ENCODE measurements around the gene STARD3.
"Not testable (repeated sequence)": the region's sequence is repeated elsewhere in the genome, so short reads cannot be mapped to it uniquely, and the experiment has no call there.

Gene STARD3

DNA sequence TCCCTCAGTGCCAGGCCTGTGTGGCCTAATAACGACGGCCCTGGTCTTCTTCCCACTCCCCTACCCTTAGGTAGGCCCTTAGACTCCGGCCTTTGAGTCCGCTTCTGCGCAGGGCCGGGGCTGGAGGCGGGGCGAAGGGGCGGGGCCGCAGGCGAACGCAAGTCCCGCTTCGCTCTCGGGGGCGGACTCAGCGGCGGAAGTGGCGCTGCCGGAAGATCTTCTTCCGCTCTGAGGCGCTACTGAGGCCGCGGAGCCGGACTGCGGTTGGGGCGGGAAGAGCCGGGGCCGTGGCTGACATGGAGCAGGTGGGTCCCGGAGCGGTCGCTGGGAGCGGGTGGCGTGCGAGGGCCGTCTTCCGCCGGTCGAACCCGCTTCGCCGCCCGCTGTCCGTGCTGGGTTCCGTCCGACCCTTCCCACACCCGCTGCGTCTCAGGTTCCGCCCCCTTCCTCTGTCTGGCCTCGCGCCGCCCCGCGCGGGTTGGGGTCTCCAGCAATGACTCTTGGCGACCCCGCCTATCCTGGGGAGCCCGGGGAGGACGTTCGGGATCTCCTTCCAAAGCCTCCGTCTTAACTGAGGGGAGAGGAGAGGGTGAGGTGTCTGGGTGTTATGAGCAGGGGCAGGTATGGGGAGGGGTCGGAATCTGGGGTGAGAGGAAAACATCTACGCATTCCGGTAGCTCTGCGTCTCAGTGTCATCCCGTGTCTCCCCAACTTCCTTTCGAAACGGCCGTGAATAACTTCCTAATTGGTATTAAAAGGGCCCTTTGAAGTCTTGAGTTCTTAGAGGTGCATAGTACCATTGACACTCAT, at the start of gene STARD3:
TSS of gene STARD3 (plus strand) at position 218 of the 810 bp plus-strand sequence. CDS start 16,388 bp downstream, outside the sequence.
- peak; percentile 34 to 77 for DNase-seq

DNA sequence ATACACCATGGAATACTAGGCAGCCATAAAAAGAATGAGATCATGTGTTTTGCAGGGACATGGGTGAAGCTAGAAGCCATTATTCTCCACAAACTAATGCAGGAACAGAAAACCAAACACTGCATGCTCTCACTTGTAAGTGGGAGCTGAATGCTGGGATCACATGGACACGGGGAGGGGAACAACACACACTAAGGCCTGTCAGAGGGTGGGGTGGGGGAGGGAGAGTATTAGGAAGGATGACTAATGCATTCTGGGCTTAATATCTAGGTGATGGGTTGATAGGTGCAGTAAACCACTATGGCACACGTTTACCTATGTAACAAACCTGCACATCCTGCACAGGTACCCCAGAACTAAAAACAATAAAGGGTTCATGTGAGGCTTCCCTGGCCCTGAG, 46.8 kb upstream of the STARD3 start:
- DNase-seq = not testable (repeated sequence)

DNA sequence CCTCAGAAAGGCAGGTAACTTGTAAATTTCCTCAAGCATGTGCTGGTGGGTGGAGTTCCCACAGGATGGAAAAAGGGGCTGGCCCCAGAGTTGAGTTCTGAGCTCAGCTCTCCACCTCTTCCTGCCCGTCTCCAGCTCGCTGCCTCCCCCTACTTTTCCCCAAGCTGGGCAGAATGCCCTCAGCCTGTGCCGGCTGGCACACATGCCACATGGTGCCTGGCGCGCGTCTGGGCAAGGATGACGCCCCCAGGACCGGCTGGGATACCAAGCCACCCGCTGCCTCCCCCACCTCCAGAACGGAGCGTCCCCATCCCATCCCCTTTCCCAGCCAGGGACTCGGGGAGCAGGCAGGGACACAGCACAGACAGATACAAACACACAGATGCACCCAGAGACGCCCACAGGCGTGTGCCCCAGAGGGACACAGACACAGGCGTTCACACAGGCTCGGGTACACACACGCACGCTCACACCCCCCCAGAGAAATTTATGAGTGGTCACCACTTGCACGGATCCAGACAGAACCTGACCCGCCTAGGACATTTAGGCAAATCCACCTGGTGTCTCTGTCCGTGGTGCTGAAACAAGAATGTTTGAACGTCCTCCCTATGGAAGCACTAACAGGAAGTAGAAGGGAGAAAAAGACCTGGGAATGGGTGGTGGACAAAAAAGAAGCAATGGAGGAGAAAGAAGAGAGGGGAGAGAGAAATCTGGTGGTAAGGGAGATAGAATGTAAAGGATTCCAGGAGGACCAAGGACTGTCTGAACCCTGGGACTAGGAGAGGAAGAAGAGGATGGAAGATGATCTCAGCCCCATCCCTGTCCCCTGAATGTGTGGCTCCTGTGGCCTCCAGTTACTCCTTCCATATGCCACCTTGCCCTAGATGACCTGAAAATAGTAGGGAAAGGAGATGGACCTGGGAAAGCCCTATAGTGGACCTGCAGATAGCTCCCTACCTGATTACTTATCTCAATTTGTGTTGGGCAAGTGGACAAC, 44.7 kb upstream of the STARD3 start:
- no peak for DNase-seq

DNA sequence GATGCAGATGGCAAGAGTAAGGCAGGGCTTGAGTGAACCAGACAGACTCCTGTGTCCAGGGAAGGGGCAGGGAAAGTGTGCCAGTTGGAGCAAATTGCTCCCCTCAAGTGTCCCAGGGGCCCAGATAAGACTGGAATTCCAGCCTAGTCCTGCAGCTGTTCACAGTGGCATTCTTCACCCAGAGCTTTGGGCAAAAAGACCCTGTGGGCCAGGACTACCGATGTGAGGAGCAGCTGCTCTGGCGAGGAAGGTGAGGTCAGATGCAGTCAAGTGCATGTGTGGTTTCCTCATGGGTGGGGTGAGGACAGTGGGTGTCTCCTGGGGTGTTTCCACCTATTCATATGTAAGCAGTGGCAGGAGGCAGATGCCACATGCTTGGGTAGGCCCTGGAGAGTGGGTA, 43.6 kb upstream of the STARD3 start:
- DNase-seq = no peak

DNA sequence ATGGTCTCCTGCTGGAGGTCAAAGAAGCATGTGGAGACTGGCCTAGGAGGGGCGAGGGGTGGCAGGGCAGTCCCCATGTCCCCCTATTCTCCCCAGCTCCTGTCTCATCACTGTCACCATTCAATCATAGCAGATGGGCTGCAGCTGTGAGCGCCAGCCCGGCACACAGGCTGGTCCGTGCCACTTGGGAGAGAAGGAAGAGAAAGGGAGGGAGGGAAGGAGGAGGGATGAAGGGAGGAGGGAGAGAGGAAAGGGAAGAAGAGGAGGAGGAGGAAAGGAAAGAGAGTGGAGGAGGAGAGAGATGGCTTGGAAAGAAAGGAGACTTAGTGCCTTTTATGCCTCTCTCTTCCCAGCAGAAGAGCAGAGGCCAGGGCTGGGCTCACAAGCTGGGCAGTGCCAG, 41.6 kb upstream of the STARD3 start:
- no peak for DNase-seq

DNA sequence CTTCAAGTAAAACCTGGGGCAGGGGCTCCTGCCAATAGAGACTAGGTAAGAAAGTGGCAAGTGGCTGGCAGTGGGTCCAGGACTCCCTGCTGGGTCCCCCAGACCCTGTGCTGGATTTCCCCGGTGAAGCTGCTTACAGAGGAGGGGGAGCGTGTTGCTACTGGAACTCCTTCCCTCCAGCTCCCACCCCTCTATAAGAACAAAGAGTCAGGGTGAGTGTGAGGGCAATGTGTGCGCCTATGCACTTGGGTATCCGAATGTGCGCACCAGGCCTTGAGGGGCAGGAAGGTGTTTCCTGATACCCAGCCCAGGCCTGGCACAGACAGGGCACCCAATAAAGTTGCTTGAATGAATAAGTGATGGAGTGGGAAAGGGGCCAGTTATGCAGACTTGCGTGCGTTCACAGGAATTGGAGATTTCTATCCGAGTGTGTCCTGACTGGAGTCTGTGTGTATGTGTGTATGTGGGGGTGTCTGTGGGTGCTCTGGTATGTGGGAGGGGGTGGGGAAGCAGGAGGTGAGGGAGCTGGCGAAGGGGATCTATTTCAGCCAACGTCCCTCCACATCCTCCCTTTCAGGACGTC, 40.9 kb upstream of the STARD3 start:
- no peak for DNase-seq

DNA sequence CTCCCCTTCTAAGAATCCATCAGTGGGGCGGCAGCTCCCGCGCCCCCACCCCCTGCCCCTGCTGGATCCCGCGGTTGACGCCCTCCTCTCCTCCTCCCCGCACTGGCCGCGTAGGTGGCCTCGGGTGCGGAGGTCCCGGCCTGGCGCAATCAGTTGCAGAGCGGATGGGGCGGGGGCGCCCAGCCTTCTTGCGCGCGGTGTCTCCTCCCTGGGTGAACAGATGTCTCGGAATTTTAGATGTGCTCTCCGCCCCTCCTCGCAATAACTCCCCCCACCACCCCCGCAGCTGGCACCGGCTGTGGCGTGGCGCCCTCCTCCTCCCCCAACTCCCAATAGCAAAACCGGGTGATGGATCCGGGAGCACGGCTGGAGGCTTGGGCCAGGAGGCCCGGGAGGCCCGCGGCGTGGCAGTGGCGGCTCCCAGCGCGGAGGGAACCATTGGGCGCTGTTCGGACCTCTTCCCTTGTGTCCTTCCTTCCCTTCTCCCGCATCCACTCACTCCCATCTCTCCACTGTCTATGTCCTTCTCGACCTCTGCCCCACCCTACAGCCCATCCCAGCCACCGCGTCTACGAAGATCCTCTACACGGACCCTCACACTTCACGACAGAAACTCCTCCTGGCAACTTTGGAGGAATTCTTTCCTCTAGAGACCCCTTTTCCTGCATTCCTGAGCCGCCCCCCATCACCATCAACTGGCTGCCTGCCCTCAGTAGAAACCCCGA, 40.2 kb upstream of the STARD3 start:
- no peak for DNase-seq

DNA sequence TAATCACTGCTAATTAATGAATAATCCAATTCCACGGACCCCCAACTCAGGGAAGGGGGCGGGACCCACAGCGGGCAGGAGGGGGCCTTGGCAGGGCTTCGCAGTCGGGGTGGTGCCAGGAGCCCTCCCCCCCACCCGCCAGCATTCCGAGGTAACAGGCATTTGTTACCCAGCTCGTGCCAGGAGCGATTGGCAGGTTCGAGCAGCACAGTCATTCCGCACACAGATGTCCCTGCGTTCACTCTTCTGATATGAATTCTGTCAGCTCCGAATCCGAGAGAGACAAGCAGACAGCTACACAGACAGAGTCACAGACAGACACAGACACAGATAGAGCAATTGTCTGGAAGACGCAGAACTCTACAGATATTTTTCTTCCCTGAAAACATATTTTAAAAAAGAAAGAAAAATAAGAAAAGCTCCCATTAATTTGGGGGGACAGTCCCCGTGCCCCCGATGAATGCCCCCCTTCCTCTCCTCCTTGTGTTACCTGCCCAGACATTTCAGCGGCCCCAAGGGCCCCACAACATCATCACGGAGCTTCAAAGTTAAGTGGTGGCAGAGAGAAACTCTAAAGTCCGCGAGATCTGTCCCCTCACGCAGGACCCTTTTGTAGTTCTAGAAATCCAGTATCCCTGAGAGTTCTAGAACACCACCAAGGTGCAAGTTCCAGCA, 39.4 kb upstream of the STARD3 start:
- DNase-seq = no peak

DNA sequence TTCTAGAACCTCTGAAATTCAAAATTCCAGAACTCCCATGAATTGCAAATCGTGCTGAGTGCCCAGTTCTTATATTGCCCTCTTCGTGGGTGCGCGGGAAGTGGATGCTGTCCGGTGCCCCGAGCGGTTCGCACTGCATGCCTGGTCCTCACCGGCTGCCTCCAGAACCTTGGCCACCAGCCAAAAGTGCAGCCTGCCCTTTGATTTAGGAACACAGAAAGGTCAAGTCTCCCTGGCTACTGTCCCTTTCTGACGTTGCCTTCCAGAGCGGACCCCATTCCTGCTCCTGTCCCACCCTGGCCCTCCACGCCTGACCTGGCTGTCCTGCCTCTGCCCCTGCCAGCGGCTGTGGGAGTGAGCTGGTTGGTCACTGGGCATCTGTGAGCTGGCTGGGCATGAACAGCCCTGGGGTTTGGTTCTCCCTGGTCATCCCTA, 38.9 kb upstream of the STARD3 start:
- no peak for DNase-seq

DNA sequence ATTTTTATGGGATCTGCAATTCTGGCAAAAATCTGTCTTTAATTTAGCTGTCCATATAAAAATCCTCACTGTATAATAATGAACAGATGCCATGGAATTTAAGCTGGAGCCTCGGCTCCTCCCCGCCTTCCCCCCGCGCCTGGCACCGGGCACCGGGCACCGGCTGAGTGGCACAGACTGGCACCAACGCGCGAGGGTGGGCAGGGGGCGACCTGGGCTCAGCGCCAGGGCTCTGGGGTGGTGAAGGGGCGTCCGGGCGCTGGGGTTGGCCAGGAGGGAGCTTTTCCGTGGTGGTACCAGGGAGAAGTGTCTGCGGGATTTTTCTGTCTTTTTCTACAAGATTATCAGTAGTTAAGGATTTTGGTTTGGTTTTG, 38.3 kb upstream of the STARD3 start:
- DNase-seq = no peak

DNA sequence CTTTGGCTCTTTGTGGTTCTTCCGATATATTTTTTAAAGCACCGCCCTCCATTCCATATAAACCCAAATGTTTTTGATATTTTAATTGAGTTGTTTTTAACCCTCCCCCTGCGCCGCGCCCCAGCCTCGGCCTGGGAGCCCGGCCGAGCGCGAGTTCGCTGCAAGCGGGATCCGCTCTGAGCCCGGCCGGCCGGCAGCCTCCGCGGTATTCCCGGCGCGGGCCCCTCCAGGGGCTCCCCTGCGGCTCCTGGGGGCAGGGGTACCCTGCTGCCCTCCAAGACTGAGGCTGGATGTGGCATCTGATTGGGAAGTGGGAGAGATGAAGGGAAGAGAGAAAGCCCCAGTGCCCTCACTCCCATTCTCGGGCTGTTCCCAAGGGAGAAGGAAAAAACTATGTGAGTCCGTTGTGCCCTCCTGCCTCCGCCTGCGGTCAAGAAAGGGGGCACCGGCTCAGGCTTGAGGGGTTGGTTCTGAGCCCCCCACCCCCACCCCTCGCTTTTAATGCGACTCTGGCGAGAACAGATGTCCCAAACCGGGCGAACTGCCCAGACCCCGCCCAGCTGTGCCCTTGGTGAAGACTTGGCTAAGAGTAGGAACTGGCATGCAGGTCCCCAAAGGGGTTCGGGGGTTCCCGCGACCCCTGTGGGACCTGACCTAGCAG, 37.8 kb upstream of the STARD3 start:
- no peak for DNase-seq

DNA sequence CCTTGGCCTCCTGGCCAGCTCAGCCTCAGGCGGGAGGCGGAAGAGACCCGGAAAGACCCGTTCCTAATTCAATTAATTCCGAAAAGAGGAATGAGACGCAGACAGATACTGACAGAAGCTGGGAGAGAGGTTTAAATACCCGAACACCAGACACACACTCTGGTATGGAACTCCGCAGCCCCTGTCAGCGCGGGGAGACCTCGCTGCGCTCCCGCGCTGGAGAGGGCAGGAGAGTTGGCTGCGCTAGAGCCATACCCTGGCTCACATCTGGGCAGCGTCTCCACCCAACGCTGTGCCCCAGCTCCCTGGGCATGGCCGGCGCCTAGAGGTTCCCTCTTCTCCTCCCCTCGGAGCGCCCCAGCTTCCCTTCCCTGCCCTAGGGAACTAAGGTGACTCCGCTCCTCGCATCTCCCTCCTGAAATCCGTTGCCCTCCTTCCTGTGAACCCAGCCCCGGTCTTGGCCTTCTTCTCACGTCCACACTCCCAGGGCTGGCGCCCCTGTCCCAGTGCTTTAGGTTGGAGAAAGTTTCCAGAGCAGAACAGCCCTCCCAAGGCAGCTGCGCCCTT, 37.2 kb upstream of the STARD3 start:
- no peak for DNase-seq

DNA sequence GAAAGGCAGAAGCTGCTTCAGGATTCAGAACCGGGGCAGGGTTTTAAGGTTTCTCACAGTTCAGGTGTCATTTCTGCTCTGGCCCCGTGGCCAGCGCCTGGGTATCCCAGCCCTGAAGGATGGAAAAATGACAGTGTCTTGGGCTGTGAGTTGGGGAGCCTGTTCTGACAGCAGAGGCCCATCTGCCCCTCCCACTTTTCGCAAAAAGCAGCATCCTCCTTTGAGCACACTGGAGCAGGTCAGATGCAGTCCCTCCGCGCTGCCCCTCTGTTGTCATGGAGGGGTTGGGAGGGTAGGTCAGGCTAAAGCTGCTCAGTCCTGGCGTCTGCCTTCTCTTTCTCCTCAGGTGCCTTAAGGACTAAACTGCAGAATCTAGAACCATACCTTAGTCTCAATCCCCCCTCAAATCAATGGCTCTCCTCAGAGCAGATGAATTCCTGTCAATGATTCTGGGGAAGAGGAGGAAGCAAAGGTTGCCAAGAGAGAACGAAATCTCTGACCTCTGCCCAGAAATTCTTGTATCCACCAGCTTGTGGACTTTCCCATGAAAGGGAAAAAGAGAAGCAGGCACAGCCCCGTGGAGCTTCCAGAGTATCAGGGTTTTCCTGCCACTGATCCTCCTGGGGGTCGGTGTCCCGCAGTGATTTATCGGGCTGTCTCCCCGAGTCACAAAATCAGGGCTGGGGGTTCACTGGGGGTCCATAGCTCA, 36.5 kb upstream of the STARD3 start:
- no peak for DNase-seq

DNA sequence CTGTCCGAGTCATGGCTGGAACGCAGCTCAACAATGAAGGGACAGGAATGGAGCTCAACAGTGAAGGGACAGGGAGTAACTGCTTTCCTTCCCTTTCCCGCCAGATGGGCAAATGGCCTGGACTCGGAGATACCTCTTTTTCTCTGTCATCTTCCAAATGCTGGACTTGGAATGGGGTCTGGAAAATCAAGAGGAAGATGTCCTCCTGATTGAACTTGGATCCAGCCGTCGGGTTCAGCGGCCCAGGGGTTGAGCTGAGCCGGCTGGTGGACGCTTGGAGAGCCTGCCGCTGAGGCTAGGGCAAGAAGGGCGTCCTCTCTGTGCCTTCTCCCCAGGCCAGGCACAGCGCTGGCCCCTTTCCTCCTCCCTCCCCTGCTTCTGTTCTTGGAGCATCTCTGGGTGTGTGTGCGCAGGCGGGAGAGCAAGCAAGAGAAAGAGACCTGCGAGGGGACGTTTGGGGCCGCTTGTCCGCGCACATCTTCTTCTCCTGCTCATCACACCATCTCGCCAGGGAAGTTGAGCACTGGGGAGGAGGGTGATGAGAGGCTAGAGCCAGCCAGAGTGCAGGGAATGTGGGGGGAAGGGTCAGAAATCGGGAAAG, 35.8 kb upstream of the STARD3 start:
- DNase-seq = no peak

DNA sequence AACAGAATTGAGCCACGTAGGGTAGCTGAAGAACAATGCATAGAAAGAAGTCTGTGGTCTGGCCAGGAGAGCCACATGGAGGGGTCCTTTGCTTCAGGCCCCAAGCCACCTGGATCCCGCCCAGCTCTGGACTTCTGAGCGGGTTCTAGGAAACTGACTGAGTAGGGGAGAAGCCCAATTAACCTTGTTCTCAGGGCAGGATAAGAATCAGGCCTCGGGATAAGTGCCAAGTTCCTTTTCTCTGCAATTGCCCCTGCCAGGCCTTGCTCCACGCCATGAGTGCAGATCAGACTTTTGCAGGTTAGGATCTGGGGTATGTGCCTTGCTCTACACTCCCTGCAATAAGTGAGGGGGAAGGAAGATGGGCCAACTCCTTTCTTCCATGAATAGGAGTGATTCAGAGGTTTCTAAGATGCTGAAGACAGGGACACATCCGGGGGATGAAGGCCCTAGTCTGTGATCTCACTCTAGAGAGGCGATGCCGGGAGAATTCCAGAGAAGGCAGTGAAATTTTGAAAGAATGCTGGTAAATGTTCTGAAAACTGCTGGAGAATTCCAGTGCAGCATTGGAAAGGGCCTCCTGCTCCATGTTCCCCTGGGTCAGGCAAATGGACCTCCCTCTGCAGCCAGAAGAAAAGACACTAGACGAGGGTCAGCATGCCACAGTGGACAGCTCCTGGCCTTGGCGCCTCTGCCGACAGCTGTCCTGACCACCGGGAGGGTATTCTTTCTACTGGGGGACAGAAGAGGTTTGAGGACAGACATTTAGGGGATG, 35.0 kb upstream of the STARD3 start:
- no peak for DNase-seq

DNA sequence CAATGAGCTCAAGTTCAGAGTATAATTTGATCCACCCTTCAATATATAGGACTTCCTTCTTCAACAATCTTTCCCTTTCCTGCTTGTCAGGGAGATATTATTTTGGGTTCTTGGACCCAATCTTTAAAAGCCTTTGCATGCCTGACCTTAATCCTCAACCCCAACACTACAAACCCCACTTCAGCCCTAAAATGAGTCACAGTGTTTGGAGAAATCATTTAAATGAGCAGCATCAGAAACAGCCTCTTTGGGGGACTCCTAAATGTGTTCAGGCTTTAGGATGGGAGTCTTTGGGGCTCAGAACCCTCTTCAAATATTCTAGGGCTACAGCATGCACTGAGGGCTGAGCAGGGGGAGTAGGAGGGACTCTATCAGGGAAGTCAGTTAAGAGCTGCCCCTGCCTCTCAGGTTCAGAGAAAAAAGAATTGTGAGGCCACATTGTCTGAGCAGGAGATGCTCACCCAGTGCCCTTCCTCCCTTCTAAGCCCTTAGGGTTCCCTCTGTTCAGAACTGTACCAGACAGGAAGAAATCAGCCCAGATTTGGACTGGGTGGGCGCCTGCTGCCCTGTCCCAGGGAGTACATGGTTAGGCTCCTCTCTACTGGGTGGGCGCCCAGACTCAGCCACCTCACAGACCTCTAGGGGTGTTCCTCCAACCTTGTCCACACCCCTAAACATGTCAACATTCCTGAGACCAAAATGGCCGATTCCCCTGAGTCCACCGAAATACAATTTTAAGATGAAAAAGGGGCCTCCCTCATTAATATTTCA, 34.2 kb upstream of the STARD3 start:
- DNase-seq = no peak

DNA sequence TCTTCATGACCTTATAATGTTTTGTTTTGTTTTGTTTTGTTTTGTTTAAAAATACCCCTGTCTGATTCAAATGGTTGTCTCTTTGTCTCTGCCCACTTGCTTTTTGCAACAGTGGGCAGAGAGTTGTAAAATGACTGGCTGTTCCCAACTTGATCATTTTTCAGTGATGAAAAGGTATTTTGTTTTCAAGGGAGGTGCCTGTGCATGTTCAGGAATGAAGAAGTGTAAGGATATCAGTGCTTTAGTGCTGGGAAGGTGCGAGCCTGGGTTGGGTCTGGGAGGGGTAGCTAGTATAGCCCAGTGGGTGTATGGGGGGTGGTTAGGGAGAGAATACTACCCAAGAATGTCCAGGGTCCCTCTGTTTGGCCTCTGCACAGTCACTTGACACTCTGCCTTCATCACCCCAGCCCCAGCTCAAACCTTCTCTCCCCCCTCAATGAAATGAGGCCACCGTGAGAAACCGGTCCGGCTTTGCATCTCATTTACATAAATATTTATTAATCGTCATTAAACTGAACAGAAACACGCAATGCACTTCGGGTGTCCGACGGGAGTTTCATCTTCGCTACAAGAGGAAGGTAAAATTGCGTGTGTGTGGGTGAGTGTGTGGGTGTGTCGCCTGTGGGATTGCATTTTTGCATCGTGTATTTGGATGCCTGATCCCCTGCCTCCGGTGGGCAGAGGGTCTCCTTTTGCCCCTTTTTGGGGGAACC, 33.5 kb upstream of the STARD3 start:
- no peak for DNase-seq

All from bone marrow (tissue), 2 donors.